ENCODE measurements around the gene STAU1.

DNA sequence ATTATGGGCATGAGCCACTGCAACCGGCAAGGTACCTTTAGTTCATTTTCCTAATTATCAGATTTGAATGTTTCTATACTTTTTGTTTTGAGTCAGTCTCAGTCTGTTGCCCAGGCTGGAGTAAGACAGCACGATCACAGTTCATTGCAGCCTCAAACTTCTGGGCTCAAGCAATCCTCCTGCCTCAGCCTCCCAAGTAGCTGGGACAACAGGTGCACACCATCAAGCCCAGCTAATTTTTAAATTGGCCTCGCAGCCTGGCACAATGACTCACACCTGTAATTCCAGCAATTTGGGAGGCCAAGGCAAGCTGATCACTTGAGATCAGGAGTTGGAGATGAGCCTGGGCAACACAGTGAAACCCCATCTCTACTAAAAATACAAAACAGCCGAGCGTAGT lies 24.4 kb downstream of the STAU1 start:
- TF ChIP-seq GATA2 (IDR thresholded peaks at IDR 0.05; ENCODE audit: low read depth, low read length) = no peak
- TF ChIP-seq GATA3 (IDR thresholded peaks at IDR 0.05; ENCODE audit: low read depth, low read length) = no peak

All from SH-SY5Y (cell line).